Mucosa of descending colon (tissue), 3 donors: ENCODE data around the gene COLEC11. TPM values are rescaled to one million over a fixed set of nuclear protein-coding genes. Genes with fewer than 3 reads are reported as not detected.

Source experiments
- ATAC-seq: fragments of 200-7000 bp; cut with Tn5 transposase; one replicate; pipeline ENCODE4 v1.9.1; 2020; ENCODE audit warnings: mild to moderate bottlenecking, moderate library complexity
- DNase-seq, 3 donors: peaks; one replicate each; pipeline ENCODE4 v3.0.0-alpha.2; 2020
- H3K36me3 ChIP-seq: fragments of 200-600 bp; one replicate; pipeline ENCODE4 v1.8.0; 2021; ENCODE audit warnings: low read depth, mild to moderate bottlenecking
- H3K4me1 ChIP-seq: fragments of 200-600 bp; one replicate; pipeline ENCODE4 v1.8.0; 2021; ENCODE audit warnings: low read depth, mild to moderate bottlenecking
- H3K4me3 ChIP-seq: fragments of 200-600 bp; one replicate; pipeline ENCODE4 v1.8.0; 2021; ENCODE audit warnings: mild to moderate bottlenecking
- H3K9me3 ChIP-seq: fragments of 200-600 bp; one replicate; pipeline ENCODE4 v1.8.0; 2021; ENCODE audit warnings: mild to moderate bottlenecking
- CTCF ChIP-seq: fragments of 200-600 bp; IDR thresholded peaks from one replicate; pipeline ENCODE4 v1.8.0; 2022; ENCODE audit warnings: antibody characterized with exemption, mild to moderate bottlenecking
- intact Hi-C, 2 donors: fragments of 100-400 bp; cut with DNase I in 1 of 2; cut with micrococcal nuclease in 1 of 2; formaldehyde crosslinking; loops; one replicate each; pipeline versions ENCODE4 v1.11.0 to v1.11.1; 2022; cut with DNase I, micrococcal nuclease
- long read RNA-seq, 2 donors: library from polyadenylated mRNA; unstranded; transcript quantifications; one replicate each; pipeline ENCODE4 v2.0.0, GENCODE V29; 2019 to 2021
- total RNA-seq, 3 donors: library from RNA; stranded (reverse); fragmentation: NEBNext Ultra II Directional in 2 of 3; extraction: Animal tissue kit (Norgen Biotek cat#: 25700) in 2 of 3; gene quantifications; one replicate each; pipeline versions ENCODE4 v1.2.1 to v1.2.4, GENCODE V29; 2021 to 2023
- donor health status: DM: no; HTN: no; CAD: no; lungs with moderate emphysema.
- donor health status: DM: no; HTN: no; CAD: no.
- donor health status: DM: no; HTN: yes; CAD: no.

Gene COLEC11
- total RNA-seq = 1 to 10 TPM in 2 of 3 donors, under 1 TPM in 1; 0.35 to 2.2 (median 1.6) TPM
- long read RNA-seq, donor 1, partial matches to known transcripts = 0 of 1 reads
- long read RNA-seq, donor 1, other reads (novel, unspliced or antisense) = 0 of 1 reads
- long read RNA-seq, donor 2, partial matches to known transcripts = 0 of 4 reads
- long read RNA-seq, donor 2, other reads (novel, unspliced or antisense) = 1 of 4 reads

GRCh38 chr2:3594493-3595281 lies at the start of gene COLEC11:
TSS of gene COLEC11 (plus strand) at chr2:3595112. CDS start at chr2:3604341, 9,229 bp downstream.
- no peaks in the 10 kb centered on the region for H3K36me3 ChIP-seq
- no peak within 1 kb of the TSS for H3K4me3 ChIP-seq
- no peaks in the 10 kb centered on the region for H3K9me3 ChIP-seq
- DNase-seq (no peak), ATAC-seq (peak; percentile 18)
- no peak for TF ChIP-seq CTCF
- H3K4me1 ChIP-seq = no peaks in the 10 kb centered on the region
- intact Hi-C loops = no loop called here

GRCh38 chr2:3545788-3546478 lies 49.0 kb upstream of the COLEC11 start:
- H3K4me3 ChIP-seq = no peak overlapping the region
- DNase-seq (no peak), ATAC-seq (no peak)
- intact Hi-C loops = no loop called here
- H3K4me1 ChIP-seq = no peaks in the 10 kb centered on the region
- H3K9me3 ChIP-seq = no peaks in the 10 kb centered on the region
- peaks cover 6% of the 10 kb centered on the region for H3K36me3 ChIP-seq
- no peak for TF ChIP-seq CTCF

GRCh38 chr2:3547915-3548314 lies 47.0 kb upstream of the COLEC11 start:
- intact Hi-C loops = no loop called here
- H3K4me3 ChIP-seq = no peak overlapping the region
- no peak for TF ChIP-seq CTCF
- H3K9me3 ChIP-seq = no peaks in the 10 kb centered on the region
- H3K4me1 ChIP-seq = no peaks in the 10 kb centered on the region
- H3K36me3 ChIP-seq = peaks cover 11% of the 10 kb centered on the region
- ATAC-seq (no peak), DNase-seq (no peak)

GRCh38 chr2:3553946-3554345 lies 41.0 kb upstream of the COLEC11 start:
- intact Hi-C loops = no loop called here
- DNase-seq (no peak), ATAC-seq (no peak)
- no peak for TF ChIP-seq CTCF
- H3K4me3 ChIP-seq = no peak overlapping the region
- H3K4me1 ChIP-seq = peaks cover 7% of the 10 kb centered on the region
- peaks cover 5% of the 10 kb centered on the region for H3K36me3 ChIP-seq
- no peaks in the 10 kb centered on the region for H3K9me3 ChIP-seq

GRCh38 chr2:3557639-3558204 lies 37.2 kb upstream of the COLEC11 start:
- no peaks in the 10 kb centered on the region for H3K9me3 ChIP-seq
- H3K4me1 ChIP-seq = peaks cover 7% of the 10 kb centered on the region
- no peak for TF ChIP-seq CTCF
- intact Hi-C loops = no loop called here
- no peak for DNase-seq
- ATAC-seq = peak; percentile 24
- peak overlapping the region; percentile 95 for H3K4me3 ChIP-seq
- H3K36me3 ChIP-seq = no peaks in the 10 kb centered on the region
